ENCODE measurements around the gene MYO3A.

DNA sequence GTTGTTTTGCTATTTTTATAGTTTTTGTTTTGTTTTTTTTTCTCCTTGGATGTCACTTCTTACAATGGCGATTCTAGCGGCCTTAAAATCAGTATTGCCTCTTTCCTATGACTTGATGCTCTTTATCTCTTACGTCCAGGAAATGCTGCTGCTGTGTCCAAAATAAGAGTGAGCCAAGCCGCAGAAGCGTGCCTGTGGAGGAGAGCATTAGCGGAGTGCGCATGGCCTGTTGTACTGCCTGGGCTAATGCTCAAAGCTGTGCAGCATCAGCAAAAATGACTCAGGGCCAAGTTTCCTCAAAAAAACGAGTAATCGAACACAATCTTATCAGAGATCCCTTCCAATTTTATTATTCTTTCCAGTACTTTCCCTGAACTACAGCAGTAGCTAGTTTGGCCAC lies 264.1 kb downstream of the MYO3A start:
- TF ChIP-seq EP300 (IDR thresholded peaks at IDR 0.05) (no peak), POLR2AphosphoS5 (IDR thresholded peaks at IDR 0.05) (no peak)
- TF ChIP-seq, protein P1, sequence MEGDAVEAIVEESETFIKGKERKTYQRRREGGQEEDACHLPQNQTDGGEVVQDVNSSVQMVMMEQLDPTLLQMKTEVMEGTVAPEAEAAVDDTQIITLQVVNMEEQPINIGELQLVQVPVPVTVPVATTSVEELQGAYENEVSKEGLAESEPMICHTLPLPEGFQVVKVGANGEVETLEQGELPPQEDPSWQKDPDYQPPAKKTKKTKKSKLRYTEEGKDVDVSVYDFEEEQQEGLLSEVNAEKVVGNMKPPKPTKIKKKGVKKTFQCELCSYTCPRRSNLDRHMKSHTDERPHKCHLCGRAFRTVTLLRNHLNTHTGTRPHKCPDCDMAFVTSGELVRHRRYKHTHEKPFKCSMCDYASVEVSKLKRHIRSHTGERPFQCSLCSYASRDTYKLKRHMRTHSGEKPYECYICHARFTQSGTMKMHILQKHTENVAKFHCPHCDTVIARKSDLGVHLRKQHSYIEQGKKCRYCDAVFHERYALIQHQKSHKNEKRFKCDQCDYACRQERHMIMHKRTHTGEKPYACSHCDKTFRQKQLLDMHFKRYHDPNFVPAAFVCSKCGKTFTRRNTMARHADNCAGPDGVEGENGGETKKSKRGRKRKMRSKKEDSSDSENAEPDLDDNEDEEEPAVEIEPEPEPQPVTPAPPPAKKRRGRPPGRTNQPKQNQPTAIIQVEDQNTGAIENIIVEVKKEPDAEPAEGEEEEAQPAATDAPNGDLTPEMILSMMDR (IDR thresholded peaks at IDR 0.05): no peak

Measured in gastroesophageal sphincter (tissue), 3 donors.